D721Med (cell line): ENCODE data around the gene LHX4.

ENCODE experiments used
- DNase-seq: peaks from one replicate; pipeline ENCODE4 v3.0.0; 2011; ENCODE audit warnings: low spot score; ENCODE audit not compliant: insufficient read length
- FAIRE-seq: peaks from 2 replicates; lab custom pipeline; 2011; peaks lifted over from hg19 to GRCh38; lab: Jason Lieb, UNC
- CTCF ChIP-seq: IDR thresholded peaks from 2 replicates; pipeline ENCODE4 v1.5.1; 2012; ENCODE audit warnings: mild to moderate bottlenecking, control low read depth; ENCODE audit not compliant: insufficient read depth; ENCODE audit errors: missing control alignments

LHX4 gene

GRCh38 chr1:180257486-180257885 is 27.4 kb downstream of the LHX4 start:
- peak; percentile 71 for FAIRE-seq

GRCh38 chr1:180258290-180258689 is 28.2 kb downstream of the LHX4 start:
- no peak for TF ChIP-seq CTCF
- no peak for DNase-seq
- FAIRE-seq = no peak

More at GRCh38 chr1:180257486-180257885, 27.4 kb downstream of the LHX4 start:
- TF ChIP-seq CTCF = no peak
- DNase-seq = no peak

GRCh38 chr1:180258935-180259334 is 28.9 kb downstream of the LHX4 start:
- DNase-seq (no peak), FAIRE-seq (no peak)

GRCh38 chr1:180259431-180260338 is 29.6 kb downstream of the LHX4 start:
- DNase-seq = no peak
- FAIRE-seq = no peak
- no peak for TF ChIP-seq CTCF

More at GRCh38 chr1:180258935-180259334, 28.9 kb downstream of the LHX4 start:
- TF ChIP-seq CTCF = no peak

GRCh38 chr1:180260541-180260940 is 30.5 kb downstream of the LHX4 start:
- TF ChIP-seq CTCF = no peak
- FAIRE-seq (no peak), DNase-seq (no peak)

- DNase-seq = no peak
- no peak for TF ChIP-seq CTCF
- FAIRE-seq = no peak
Observed at GRCh38 chr1:180261030-180261429, 31.0 kb downstream of the LHX4 start.
